ENCODE measurements around the gene EXD3. TPM values are rescaled to one million over a fixed set of nuclear protein-coding genes. Genes with fewer than 3 reads are reported as not detected.

EXD3 gene
- total and polyA plus RNA-seq, 9 of the 15 experiments (the other 6 are each of a cell fraction or from before 2014, with no cell fraction given), result 0.29 to 12.5 (median 3.9) TPM

- TF ChIP-seq CREB3 (tag; conservative IDR thresholded peaks at IDR 0.05; ENCODE audit: low read depth) (no peak), SMAD3 (CRISPR knock-in tag; conservative IDR thresholded peaks at IDR 0.05) (no peak), KHSRP (IDR thresholded peaks at IDR 0.05) (no peak), NUFIP1 (IDR thresholded peaks at IDR 0.05; ENCODE audit: partially characterized antibody) (no peak)
Measured at GRCh38 chr9:137318602-137319001, 104.4 kb downstream of the EXD3 start (continued).

DNA sequence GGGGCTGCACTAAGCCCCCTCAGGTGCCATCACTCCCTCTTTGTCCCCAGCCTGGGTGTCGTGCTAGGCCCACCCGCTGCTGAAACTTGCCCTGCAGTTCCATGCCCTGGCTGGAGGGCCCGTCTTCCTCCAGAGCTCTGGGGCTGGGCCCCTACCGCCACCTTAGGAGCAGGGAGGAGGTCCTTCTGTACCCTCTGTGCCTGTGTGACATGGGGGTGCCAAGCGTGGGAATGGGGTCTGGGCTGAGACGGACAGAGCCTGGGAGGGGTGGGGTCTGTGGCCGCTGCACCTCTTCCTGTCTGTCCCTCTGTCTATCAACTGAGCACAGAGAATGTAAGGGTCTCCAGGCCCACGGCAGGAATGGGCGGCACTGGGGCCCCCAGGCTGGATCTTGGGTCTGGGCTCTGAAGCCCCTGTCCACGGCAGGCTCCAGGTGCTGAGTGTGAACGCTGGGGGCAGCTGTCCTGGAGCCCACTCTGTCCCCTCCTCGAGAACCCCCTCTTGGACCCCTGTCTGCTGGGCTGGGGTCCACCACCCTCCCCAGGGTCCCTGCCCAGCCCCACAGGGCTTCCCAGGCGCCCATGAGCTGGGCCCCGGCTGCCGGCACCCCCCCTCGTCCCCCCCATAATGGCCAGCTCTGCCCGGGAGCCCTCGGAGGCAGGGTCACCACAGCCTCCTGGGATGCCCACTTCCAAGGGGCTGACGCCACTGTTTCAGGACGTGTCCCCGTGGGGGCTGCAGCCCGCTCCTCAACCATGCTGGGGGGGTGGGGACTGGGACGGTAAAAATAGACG lies 105.0 kb downstream of the EXD3 start:
- H3K9ac ChIP-seq (ENCODE audit: insufficient read depth in 1 of 2, low read depth in 2 of 2, low read length in 2 of 2), result peak overlapping the region in 1 of 2 experiments; percentile 13; a peak in 1 of 4 replicates
- ChIA-PET POLR2A (interaction anchor here (0.6 to 1.2 kb wide), 4 partner anchors 10 to 96 kb away, joined by 3 to 4 read pairs (median 4); no protein-coding TSS in a partner anchor), CTCF (ENCODE audit: low intra/inter-chr PET ratio) (no interaction called here)
- no peaks in the 10 kb centered on the region for H3K9me1 ChIP-seq (ENCODE audit: control insufficient read depth, insufficient read depth, low read length)
- no TSS peak for BruUV-seq (replicated peaks)
- no peak overlapping the region for H2AFZ ChIP-seq (ENCODE audit: low read depth, low read length)
- FAIRE-seq (no peak), DNase-seq (ENCODE audit: extremely low read depth in 1 of 4, low spot score in 3 of 4) (peak in 1 of 4 experiments; percentile 8), ATAC-seq (no peak)
- H3K4me1 ChIP-seq (replicated peaks in 1 of 2; ENCODE audit: control insufficient read depth in 2 of 2, insufficient read depth in 2 of 2, low read length in 2 of 2), result peaks cover 6 to 81% of the 10 kb centered on the region in 2 experiments
- no peaks in the 10 kb centered on the region for H3K27me3 ChIP-seq (ENCODE audit: control insufficient read depth in 2 of 2, insufficient read depth in 2 of 2, low read length in 2 of 2)
- H3K4me3 ChIP-seq, result no peak overlapping the region
- H3K27ac ChIP-seq (ENCODE audit: extremely low read depth, low read depth, low read length), result no peak overlapping the region
- in situ Hi-C loops (cut with MboI), result no loop called here
- TF ChIP-seq, protein P1, sequence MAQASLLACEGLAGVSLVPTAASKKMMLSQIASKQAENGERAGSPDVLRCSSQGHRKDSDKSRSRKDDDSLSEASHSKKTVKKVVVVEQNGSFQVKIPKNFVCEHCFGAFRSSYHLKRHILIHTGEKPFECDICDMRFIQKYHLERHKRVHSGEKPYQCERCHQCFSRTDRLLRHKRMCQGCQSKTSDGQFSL (CRISPR knock-in tag; IDR thresholded peaks at IDR 0.05), result 0 out of 2 replicates have a peak, but pooled peaks have one; percentile 33
- TF ChIP-seq, protein P1 (tag; IDR thresholded peaks at IDR 0.05), result no peak
- TF ChIP-seq ILF3 (IDR thresholded peaks at IDR 0.05; ENCODE audit: borderline replicate concordance) (no peak), PCBP2 (IDR thresholded peaks at IDR 0.05; ENCODE audit: low read depth, low read length, poor library complexity, severe bottlenecking) (no peak), SNRNP70 (optimal IDR thresholded peaks at IDR 0.05; ENCODE audit: low read depth, low read length) (no peak)
- H3K36me3 ChIP-seq (ENCODE audit: control insufficient read depth, insufficient read depth, low read length), result no peaks in the 10 kb centered on the region
- no peaks in the 10 kb centered on the region for H4K20me1 ChIP-seq (replicated peaks; ENCODE audit: control insufficient read depth, insufficient read depth, low read length)
- 39% methylated on average over 17 of the region's 24 CpGs for WGBS (ENCODE audit: insufficient coverage, low coverage, missing lambda C conversion rate)
- no peak overlapping the region for H3K4me2 ChIP-seq (ENCODE audit: insufficient read depth, low read length)
- intact Hi-C loops (cut with micrococcal nuclease), result no loop called here
- H3K9me3 ChIP-seq (replicated peaks; ENCODE audit: control insufficient read depth, insufficient read depth, low read depth, low read length), result no peaks in the 10 kb centered on the region
- no peaks in the 10 kb centered on the region for H3K79me2 ChIP-seq (ENCODE audit: control insufficient read depth, insufficient read depth, low read length)
